Measurements from ENCODE around the gene ZNF354C.

GRCh38 chr5:179112469-179113142 lies 52.4 kb downstream of the ZNF354C start:
- TF ChIP-seq RELA (CRISPR knock-in tag; IDR thresholded peaks at IDR 0.05) (no peak), RFX5 (IDR thresholded peaks at IDR 0.05; ENCODE audit: low read depth, low read length) (no peak), SRSF9 (IDR thresholded peaks at IDR 0.05; ENCODE audit: borderline replicate concordance, insufficient read depth, low read depth, low read length, poor library complexity, severe bottlenecking) (no peak), ZNF660 (CRISPR knock-in tag; IDR thresholded peaks at IDR 0.05; ENCODE audit: borderline replicate concordance, low read depth) (no peak), BCL3 (CRISPR knock-in tag; IDR thresholded peaks at IDR 0.05) (no peak)
- TF ChIP-seq, protein P1, sequence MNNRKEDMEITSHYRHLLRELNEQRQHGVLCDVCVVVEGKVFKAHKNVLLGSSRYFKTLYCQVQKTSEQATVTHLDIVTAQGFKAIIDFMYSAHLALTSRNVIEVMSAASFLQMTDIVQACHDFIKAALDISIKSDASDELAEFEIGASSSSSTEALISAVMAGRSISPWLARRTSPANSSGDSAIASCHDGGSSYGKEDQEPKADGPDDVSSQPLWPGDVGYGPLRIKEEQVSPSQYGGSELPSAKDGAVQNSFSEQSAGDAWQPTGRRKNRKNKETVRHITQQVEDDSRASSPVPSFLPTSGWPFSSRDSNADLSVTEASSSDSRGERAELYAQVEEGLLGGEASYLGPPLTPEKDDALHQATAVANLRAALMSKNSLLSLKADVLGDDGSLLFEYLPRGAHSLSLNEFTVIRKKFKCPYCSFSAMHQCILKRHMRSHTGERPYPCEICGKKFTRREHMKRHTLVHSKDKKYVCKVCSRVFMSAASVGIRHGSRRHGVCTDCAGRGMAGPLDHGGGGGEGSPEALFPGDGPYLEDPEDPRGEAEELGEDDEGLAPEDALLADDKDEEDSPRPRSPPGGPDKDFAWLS (CRISPR knock-in tag; IDR thresholded peaks at IDR 0.05; ENCODE audit: borderline replicate concordance): no peak

All from HepG2 (cell line).